Measurements from ENCODE around the gene TRIM16.
"Not testable (repeated sequence)": the region's sequence is repeated elsewhere in the genome, so short reads cannot be mapped to it uniquely, and the experiment has no call there.

Gene TRIM16

DNA sequence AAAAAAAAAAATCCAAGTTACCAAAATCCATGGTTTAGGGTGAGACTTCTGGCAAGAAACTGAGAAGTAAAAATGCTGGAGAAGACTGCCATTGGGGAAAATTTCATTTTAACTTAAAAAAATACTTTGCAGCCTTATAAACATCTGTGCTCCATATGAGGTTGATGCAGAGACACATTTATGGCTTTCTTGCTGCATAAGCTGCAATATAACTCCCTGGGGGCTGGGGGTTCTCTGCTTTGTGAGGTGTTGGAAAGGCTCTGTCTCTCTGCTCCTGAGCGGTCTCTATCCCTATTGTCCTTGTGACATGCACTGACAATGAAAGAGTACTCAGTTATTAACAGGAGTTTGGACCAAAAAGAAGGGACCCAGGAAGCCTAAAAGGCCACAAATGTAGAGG is 71.0 kb downstream of the TRIM16 start:
- not testable (repeated sequence) for DNase-seq

DNA sequence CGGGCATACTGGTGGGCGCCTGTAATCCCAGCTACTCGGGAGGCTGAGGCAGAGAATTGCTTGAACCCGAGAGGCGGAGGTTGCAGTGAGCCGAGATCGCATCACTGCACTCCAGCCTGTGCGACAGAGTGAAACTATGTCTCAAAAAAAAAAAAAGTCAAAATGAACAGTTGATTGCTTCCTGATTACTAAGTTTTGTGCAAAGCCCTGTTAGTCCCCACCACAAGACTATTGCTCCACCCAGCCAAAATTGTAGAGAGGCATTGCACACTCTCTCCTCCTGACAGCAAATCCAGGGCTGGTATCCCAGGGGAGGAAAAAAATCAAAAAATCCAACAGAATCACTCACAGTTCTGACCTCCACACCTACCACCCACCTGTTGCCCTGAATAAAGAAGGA is 91.2 kb downstream of the TRIM16 start:
- DNase-seq = not testable (repeated sequence)

DNA sequence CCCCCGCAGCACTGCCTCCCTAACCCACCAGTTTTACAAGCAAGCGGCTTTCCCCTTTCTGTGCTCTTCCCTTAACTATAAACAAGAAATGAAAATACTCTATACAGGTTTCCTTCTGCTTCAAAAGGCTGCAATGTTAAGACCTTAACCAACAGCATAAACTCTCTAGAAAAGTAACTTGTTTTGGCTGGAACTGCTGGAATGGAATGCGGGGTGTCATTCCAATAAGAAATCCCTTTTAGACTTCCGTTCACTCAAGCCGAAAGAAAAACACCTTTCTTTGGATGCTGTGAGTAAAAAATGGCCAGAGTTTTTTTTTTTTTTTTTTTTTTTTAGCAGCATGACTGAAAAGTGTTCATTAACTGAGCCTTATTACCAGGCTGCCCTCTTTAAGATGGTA is 92.1 kb downstream of the TRIM16 start:
- not testable (repeated sequence) for DNase-seq

DNA sequence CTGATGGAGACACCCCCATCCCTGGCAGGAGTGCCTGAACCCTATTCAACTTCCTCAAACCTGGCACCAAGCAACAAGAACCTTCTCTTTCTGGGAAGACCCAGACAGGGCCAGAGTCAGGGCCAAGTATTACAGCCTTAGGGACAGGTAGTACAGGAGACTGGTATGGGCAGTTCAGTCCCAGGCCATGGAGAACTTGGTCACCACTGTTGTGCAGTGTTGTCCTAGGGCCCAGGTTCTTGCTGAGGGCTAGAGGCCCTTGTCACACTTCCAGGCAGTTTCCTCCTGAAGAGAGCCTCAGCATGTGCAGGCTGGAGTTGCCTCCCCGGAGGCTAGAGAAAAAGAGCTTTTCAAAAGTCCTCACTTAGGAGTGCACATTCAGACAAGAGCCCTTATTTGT is 93.3 kb downstream of the TRIM16 start:
- not testable (repeated sequence) for DNase-seq

DNA sequence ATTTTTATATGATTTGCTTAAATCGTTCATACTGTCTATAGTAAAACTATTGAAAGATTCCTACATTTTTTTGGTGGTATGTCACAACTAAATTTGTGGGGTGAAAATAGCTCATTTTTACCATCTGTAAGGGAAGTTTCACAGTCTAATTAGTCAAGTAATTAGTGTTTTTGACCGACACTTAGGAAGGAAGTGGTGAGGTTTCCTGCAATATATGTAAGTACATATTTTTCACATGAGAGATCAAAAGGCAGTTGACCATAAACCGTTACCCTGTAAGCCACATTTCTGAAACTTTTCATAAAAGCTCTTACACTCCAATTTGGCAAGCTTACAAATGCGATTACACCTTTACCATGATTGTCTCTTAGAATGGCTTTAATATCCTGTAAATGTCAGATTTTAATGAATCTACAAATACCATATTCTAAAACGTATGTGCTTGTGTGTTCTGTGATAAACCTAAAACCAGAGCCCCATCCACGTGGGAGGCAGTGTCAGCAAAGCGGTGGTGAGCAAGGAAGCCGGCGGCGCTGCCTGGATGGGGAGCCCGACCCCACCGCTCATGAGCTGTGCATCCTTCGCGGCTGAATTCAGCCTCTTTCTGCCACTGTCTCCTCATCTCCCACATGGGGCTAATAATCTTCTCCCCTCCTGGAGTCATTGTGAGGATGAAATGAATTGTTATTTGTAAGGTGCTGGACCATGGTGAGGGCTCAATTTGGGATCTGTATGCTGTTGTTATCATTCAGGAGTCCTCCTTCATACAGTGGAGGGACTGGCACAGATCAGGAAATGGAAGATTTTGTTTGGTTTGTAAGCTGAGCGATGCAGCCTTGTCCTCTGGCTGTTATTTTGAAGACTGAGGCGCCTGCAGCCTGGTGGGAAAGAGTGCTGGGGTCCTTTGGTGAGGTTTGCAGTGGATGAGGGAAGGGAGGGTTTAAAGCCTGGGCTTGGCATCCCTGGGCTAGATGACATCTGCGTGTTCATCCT is 94.3 kb downstream of the TRIM16 start:
- not testable (repeated sequence) for DNase-seq

DNA sequence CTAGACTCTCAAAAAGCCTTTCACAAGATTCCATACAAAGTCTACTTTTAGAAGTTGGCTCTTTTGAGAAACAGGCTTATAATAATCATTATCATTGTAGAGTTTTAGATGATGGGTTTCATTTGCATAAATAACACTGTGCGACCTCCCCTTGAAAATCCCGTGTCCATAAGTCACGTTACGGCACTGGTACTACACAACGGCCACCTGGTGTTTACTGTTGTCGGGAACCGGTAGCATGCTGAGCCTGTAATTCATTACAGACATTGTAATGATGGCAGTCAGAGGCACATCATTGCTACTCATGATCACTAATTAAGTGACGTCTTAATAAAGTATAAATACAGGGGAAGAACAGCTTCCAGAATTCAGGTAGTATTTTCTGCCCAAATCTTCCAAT is 96.1 kb downstream of the TRIM16 start:
- not testable (repeated sequence) for DNase-seq

DNA sequence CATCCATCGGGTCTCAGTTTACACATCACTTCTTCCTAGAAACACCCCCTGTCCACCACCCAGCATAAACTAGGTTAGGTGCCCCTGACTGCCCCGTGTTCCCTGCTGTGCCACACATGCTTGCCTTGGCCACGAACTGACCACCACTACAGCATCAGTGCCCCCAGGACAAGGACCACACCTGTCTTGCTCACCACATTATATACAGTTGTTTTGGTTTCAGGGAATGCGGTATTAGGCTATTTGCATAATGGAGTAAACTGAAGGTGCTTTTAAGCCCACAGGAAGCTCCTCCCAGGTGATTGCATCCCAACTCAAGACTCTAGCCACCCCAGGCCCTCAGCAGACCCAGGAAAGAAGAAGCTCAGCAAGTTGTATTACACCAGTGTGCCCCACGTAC is 100.8 kb downstream of the TRIM16 start:
- not testable (repeated sequence) for DNase-seq

DNA sequence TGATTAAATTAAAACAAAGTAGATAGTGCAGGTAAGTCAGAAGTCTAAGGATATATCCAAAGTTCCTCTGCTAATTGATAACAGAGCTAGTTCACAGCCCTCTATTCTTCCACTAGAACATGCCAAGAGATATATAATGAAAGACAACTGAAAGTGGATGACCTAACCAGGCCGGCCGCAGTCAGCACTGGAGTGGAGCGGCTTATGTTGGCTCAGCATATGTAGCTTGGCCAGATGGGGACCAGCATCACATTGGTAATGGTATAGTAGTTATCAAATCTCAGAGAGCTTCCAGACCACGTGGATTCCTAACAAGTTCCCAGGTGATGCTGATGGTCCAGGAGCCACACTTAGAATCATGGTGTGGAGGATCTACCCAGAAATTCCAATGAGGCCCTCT is 102.6 kb downstream of the TRIM16 start:
- not testable (repeated sequence) for DNase-seq

All from inflammatory macrophage (primary cell).